ENCODE data around the gene RHOU.
A peak's percentile ranks its signal among the peaks of the same experiment; 100 is the strongest.
"Not testable (repeated sequence)": the region's sequence is repeated elsewhere in the genome, so short reads cannot be mapped to it uniquely, and the experiment has no call there.

RHOU gene

DNA sequence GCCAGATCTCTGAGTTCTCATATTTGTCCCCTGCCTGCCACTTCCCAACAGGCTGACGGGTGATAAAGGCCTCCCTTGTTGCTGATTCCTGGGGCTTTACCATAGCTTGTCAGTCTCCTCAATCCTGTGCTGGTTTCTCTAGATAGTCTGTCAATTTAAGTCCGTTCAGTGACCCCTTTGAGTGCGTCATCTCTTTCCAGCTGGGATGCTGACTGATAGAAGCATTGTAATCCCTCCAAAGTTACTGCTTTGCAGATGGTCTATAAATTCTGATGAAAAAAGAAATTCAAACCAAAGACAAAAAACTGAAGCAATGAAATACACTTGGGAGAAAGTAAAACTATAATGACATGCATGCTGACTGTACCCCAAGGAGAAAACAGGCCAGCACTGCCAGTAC is 28.3 kb downstream of the RHOU start:
- no peak for DNase-seq

DNA sequence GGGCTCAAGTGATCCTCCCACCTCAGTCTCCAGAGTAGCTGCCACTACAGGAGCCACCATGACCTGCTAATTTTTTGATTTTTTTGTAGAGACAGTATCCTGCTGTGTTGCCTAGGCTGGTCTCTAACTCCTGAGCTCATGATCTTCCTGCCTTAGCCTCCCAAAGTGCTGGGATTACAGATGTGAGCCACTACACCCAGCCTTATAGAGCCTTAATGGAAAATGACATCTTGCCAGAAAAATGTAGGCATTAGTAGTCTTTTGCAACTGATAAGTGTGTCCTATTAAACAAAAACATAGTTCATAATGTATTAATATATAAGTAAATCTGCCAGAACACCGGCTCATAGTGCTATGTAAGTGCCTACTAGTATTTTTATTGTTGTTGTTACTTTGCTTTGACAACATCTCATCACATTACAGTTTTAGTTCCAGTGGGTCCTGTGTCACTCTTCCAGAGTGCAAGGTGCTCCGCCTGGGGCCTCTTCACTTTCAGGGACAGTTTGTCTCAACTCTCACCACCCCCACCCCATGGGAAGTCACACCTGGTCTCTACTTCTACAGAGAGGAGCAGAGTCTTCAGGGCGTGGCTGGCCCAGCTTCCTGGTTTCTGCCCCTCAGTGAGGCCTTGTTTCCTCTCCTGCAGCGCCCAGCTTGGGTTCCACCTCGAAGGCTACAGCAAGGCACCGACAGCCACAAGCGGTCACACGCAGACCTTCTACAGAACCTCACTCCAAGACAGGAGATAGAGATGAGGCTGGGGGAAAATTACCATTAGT is 30.1 kb downstream of the RHOU start:
- DNase-seq: peak in 1 of 2 donors; percentile 2

DNA sequence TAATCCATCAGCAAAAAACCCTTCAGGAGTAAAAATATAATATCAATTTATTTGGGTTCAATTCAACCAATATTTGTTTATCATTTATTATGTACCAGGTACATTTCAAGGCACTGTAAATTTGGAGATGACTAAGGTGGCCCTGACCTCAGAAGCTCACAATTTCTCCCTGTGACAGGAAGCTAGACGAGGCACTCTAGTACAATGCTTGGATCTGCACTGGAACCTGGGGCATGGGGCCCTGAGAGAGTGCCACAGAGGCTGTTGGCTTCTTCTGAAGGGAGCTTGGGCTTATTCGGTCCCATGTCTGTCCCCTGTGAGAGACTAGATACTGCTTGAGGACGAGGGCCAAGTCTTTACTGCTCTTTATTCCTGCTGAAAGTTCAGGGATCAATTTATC is 31.5 kb downstream of the RHOU start:
- no peak for DNase-seq

DNA sequence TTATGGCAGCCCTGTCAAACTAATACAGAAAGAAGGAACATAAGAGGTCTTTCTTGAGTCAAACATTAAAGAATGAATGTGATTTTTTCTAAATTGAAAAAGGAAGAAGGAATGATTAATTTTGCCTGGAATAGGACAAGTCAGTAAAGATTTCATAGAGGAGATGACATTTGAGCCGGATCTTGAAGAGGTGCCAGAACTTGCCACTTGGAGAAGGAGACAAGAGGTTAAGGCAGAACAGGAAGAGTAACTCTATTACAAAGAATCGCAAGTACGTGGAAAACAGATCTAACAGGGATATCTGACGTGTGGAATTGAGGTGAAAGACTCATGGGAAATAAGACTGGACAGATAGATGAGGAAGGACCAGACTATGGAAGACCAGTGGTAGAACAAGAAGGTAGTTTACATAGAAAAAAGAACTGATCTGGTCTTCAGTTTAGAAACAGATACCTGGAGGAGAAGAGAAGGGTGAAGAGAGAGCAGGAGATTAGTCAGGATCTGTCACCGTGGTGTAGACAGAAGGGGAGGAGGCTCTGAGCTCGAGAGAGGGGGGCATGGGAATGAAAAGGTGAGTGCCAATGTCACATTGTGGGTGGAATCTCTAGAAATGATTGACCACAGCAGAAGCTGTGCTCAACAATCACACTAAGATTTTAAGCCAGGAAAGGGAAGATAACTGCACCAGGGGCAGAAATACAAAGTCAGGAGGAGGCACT is 32.5 kb downstream of the RHOU start:
- no peak for DNase-seq

DNA sequence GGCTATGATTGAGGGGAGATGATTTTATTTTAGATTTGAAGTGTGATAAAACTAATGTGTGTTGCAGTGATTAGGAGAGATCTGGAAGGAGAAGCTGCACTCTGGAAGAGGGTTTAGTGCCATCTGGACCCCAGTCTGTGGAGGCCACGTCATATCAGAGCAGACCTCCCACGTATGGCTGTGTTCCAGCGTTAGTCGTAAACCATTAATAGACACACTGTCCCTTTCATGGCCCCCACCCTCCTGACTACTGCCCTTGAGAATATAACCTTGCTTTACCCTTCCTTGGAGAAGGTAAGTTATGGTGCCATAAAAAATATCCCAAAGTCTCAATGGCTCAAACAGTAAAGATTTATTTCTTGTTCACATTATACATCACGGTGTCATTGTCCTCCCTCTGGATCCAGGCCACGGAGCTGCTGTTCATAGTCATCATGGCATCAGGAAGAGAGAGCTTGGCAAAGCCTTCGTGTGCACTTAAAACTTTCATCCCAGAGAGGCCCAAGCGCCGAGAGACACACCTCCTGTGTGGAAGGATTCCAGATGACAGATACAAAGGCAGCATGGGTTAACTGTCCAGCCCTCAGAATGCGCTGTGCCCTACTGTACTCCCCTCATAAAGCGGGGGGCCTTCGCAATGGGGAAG is 33.2 kb downstream of the RHOU start:
- no peak for DNase-seq

DNA sequence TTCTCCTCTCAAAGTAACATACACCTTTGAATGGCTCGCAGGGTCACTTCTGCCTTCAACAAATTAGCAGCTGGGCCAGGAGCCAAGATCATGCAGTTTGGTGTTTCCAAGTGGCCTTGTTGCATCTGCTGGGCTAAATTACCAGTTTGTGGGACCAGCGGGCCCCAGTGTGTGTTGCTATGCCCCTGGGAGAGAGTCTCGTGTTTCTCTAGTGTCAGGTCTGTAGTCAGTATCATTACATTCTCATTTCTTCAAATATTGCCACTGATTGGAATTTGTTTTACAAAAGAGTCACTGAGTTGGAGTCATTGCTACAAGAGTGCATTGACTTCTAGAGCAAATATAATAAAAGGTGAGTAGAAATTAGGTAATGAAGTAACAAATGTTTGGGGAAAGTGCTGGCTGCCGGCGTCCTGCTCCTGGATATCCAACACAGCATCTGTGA is 35.5 kb downstream of the RHOU start:
- no peak for DNase-seq

DNA sequence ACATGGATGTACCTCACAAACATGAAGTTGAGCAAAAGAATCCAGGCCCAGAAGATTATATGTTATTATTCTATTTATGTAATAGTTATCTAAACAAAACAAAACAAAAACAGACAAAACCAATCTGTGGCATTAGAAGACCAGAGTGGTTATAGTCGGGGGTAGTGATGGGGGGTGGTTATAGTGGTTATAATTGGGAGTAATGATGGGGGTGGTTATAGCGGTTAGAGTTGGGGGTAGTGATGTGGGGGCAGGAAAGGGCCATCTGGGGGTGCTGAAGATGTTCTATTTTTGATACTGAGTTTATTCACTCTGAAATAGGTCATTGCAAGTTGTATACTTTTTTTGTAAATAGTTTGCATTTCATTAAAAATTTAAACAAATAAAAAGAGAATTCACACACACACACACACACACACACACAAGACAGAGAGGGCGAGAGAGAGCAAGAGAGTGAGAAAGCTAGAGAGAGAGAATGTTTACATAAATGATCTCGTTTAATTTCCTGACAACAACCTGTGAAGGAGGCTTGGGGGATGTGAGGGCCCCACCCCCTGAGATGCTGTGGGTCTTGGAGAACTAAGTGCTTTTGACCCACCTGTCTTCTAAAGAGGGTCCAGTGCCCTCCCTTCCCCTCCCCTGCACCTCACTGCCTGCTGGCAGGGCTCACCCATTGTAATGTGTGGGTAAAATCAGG is 37.4 kb downstream of the RHOU start:
- DNase-seq: no peak

DNA sequence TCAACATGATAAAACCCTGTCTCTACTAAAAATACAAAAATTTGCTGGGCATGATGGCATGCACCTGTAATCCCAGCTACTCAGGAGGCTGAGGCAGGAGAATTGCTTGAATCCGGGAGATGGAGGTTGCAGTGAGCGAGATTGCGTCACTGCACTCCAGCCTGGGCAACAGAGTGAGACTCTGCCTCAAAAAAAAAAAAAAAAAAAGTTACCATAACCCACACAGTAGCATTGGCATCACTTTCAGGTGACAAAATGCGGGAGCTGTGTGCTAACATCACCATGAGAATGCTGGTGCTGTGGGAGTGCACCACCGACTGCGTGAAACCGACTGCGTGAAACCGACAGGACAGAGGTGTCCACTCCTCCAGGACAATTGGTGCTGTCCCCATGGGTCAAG is 40.7 kb downstream of the RHOU start:
- not testable (repeated sequence) for DNase-seq

DNA sequence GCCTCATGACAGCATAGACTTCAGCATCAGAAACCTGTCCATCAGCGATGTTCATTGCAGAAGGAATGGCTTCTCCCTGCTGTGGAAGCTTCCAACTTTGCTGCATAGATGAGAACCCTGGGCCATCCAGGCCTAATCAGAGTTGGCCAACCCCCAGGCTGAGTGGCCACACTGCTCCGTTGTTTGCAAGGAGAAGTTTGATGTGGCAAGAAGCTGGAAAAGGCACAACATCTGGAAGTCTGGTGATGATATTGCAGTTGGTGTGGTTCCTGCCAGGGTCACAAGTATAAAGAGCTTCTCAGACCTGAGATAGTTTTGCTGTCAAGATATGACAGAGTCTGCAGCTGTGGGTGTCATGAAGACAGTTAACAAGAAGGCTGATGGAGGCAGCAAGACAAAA is 41.2 kb downstream of the RHOU start:
- no peak for DNase-seq

DNA sequence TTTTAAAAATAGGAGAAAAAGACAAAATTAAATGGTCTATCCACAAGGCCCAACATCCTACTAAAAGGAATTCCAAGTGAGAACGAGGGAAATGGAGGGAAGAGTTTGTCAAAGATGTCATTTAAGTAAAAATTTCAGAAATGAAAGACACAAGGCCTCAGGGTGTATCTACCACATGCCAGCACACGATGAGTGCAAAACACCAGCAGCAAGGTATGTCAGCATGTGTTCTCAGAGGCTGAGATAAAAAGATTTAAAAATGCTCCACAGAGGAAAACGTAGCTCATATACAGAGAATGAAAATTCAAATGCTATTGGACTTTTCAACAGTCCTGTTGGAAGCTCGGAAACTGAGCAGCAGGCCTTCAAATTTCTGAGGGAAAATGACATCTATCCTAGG is 42.0 kb downstream of the RHOU start:
- no peak for DNase-seq

DNA sequence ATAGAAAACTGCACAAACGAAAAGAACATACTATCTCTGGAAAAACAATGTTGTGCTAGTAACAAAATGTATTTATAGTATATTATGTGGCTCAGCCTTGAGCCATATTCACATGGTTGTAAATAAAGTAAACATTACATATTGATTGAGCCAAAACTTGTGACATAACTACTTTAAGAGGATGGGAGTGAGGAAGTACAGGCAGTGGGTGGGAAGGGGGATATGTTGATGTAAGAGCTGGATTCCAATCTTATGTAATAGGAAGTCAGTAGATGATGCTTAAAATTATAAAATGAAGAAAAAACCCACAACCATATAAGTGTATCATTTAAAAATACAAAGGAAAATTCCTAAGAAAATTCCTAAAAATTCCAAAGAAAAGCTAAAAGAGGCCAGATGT is 42.7 kb downstream of the RHOU start:
- DNase-seq: no peak

DNA sequence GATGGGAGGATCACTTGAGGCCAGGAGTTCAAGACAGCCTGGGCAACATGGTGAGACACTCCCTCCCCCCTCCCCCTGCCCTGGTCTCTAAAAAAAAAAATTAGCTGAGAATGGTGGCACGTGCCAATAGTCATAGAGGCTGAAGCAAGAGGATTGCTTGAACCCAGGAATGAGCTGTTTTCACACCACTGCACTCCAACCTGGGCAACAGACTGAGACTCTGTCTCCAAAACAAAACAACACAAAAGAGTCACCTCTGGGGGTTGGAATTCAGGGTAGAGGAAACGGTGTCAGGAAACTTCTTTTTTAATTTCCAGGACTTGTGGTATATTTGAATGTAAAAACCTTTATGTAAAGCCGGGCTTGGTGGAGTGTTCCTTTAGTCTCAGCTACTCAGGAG is 43.2 kb downstream of the RHOU start:
- DNase-seq: no peak

DNA sequence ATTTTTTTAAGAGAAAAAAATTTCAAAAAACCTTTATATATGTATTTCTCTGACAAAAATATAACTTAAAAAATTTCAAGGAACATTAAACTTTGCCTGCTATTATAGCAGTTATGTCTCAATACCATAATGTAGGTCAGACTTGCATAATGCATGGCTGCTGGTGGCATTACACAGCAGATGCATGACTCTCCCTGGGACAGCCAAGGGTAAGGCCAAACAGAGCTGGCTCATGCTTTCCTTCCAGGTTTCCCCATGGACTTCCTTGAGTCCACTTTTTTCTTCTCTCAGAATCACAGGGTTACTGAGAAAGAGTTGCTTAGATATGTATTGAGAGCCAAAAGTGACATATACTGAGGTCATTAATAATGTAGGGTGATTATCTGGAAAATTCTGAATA is 43.7 kb downstream of the RHOU start:
- DNase-seq: no peak

DNA sequence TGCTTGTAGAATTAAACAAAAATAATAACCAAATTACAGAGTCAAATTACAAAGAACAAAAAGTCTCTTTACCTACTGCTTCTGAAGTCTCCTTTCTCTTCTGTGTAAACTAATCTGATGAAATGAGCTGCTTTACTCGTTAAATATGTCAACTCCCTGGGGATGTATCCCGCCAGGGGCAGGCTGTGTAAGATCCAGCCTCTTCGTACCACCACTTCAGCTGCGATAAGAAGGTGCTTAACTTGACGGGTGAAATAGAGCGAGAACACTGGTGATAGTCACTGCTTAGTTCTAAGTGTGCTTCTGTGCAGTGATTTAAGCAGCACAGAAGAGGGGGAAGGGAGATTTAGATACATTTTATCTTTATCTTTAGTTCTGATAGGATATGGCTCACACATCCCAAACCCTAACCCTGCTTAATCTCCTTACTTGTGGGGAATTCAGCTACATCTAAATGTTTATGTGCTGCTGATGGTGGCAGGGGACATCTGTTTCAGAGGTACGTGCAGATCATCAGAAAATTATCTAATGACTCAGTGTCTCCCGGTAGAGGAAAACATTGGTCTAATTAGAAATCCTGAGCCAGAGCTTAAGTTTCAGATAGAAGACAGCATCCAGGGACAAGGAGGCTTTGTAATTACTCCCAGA is 46.0 kb downstream of the RHOU start:
- no peak for DNase-seq

DNA sequence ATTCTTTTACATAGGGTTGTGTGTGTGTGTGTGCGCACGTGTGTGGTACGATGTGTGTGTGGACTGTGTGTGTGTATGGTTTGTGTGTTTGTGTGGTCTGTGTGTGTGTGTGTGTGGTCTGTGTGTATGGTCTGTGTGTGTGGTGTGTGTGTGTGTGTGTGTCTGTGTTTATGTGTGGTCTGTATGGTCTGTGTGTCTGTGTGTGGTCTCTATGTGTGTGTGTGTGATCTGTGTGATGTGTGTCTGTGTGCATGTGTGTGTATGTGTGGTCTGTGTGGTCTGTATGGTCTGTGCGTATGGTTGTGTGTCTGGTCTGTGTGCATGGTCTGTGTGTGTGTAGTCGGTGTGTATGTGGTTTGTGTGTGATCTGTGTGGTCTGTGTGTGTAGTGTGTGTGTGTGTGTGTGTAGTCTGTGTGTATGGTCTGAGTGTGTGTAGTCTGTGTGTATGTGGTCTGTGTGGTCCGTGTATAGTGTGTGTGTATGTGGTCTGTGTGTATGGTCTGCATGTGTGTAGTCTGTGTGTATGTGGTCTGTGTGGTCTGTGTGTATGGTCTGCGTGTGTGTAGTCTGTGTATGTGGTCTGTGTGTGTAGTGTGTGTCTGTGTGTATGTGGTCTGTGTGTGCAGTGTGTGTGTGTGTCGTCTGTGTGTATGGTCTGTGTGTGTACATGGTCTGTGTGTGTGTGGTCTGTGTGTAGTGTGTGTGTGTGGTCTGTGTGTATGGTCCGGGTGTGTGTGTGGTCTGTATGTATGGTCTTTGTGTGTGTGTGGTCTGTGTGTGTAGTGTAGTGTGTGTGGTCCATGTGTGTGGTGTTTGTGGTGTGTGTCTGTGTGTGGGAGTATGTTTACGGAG is 46.8 kb downstream of the RHOU start:
- no peak for DNase-seq

DNA sequence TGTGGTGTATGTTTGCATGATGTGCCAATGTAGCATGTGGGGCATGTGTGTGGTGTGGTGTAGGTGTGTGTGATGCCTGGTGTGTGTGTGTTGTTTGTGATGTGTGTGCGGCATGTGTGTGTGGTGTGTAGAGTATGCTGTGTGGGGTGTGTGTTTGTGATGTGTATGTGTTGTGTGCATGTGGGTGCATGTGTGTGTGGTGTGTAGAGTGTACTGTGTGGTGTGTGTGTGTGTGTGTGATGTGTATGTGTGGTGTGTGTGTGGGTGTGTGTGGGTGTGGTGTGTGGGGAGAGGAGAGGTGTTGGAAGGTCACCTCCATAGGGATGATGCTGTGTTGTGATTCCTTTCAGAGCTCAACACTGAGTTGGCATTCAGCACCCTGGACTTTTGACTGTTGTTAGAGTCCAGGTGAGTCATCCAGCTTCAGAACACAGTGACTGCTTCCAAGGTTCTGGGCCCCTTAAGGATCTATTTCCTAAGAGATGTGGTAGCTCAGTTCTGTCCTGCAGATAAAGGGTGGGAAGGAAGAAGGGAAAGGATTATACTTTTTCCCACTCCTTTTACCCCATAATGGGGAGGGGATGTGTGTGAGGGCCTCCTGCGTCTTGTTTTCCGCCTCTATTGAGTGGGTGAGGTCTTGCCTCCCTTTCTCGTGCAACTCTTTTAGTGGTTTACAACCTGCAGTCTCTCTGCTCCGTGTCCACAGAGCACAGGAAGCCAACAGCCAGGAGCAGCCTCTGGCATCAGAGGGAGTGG is 47.6 kb downstream of the RHOU start:
- DNase-seq: no peak

DNA sequence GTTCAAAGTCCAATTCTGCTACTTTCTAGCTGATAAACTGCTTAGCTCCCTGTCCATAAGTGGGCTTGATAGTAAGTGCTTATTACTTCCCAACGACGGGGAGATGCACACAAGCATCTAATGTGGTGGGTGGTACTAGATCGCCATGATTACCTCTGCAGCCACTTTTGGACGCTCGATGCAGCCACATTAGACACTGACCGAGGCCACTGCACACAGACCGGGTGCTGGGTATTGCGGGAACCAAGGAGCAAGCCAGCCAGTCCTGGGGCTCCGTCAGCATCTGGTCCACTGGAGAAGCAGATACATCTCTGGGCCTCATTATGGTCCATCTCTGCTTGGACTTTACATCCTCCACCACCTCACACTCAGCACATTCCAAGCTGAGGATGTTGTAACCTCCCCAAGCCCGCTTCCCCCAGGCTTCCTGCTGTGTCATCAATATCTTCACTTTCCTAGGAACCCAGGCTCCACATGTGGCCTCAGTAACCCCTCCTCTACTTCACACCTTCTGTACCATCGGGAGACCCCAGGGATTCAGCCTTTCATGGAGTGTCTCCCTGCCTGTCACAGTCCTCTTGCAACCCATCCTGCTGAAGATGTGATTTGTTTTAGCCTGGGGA is 48.2 kb downstream of the RHOU start:
- no peak for DNase-seq

DNA sequence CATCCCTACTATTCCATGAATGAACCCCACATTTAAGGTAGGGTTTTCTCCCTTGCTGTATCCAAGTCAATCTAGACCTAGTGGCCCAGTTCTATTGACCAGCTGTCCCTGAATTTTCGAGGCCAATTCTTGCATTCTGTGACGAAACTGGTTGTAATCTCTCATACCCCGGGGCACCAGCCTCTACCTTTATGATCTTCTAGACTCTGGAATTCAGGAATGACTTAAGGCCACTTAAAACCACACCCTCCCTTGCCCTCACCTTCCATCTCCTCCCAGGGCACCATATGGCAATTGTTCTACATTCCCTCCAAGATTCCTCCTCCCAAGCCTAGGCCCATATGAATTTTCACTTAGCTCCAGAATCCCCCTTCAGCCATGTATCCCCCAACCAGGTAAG is 48.9 kb downstream of the RHOU start:
- no peak for DNase-seq

DNA sequence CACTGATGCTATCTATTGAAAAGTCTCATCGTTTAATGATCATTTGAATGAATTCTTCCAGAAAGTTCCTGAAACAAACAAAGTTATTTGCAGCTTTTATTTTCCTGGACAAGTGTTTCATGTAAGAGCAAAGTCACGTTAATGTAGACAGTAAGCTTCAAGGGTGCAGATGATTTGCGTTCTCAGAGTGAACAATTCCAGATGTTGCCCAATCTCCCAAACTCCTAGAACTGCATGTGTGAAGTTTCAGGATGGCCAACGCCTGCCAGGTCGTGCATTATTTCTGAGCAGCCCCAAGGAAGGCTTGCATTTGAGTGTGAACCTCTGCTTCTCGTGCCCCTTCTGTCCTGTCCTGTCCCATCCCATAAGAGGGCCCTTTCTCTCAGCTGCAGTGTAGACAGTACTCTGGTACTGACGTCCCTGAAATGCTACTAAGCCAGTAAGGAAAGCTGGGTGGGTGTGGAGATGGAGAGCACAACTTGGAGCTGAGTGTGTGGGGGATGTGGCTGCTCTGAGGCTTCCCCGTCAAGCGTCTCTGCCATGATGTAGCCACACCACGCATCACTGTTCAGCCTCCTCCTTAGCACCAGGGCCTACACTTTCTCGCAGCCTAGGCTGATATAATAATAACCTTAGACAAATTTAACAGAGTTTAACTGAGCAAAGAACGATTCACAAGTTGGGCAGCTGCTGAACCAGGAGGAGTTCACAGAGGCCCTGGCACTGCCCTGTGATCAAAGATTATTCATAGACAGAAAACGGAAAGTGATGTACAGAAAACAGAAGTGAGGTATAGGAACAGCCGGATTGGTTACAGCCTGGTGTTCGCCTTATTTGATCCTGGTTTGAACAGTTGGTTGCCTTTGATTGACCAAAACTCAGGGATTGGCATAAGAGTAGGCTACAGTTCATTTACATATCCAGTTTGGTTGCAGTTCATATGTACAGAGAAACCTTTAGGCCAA is 50.4 kb downstream of the RHOU start:
- no peak for DNase-seq

Data from stimulated activated CD4-positive, alpha-beta T cell treated with anti-CD3 and anti-CD28 coated beads, Interleukin-2, amount 100 ng/mL, for 48 hours (primary cell).